ENCODE results near the gene CCDC172. TPM values are rescaled to one million over a fixed set of nuclear protein-coding genes. Genes with fewer than 3 reads are reported as not detected.

Gene CCDC172
- total and polyA plus RNA-seq, 2 of the 8 experiments (the other 6 are each of a cell fraction or from before 2014, with no cell fraction given): 1.1 to 3.6 TPM

DNA sequence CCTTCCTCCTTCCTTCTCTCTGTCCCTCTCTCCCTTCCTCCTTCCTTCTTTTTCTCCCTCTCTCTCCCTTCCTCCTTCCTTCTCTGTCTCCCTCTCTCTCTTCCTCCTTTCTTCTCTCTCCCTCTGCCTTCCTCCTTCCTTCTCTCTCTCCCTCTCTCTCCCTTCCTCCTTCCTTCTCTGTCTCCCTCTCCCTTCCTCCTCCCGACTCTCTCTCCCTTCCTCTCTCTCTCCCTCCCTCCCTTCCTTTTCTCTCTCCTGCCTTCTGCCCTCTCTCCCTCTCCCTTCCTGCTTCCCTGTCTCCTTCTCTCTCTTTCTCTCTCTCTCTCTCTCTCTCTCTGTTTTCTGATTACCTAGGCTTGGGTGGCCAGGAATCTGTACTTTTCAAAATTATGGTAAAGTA, 34.6 kb upstream of the CCDC172 start (continued):
- TF ChIP-seq CHD7 (IDR thresholded peaks at IDR 0.05; ENCODE audit: insufficient replicate concordance, low read length) (no peak), POU5F1 (IDR thresholded peaks at IDR 0.05; ENCODE audit: low read depth, low read length) (no peak), CHD1 (IDR thresholded peaks at IDR 0.05; ENCODE audit: low read depth, low read length) (no peak), USF2 (IDR thresholded peaks at IDR 0.05; ENCODE audit: low read length) (no peak), EZH2 (IDR thresholded peaks at IDR 0.05; ENCODE audit: low read depth, low read length, severe bottlenecking) (no peak), TCF12 (IDR thresholded peaks at IDR 0.05; ENCODE audit: low read depth, low read length) (no peak), EGR1 (IDR thresholded peaks at IDR 0.05; ENCODE audit: borderline replicate concordance, low read depth, low read length) (no peak), GABPA (IDR thresholded peaks at IDR 0.05; ENCODE audit: borderline replicate concordance, insufficient read depth, low read length) (no peak), ZNF274 (IDR thresholded peaks at IDR 0.05; ENCODE audit: borderline replicate concordance, extremely low read depth, low read length) (no peak)
- TF ChIP-seq, protein P1, sequence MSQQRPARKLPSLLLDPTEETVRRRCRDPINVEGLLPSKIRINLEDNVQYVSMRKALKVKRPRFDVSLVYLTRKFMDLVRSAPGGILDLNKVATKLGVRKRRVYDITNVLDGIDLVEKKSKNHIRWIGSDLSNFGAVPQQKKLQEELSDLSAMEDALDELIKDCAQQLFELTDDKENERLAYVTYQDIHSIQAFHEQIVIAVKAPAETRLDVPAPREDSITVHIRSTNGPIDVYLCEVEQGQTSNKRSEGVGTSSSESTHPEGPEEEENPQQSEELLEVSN (IDR thresholded peaks at IDR 0.05): no peak
